Measurements from ENCODE around the gene SORCS2.

The SORCS2 gene

GRCh38 chr4:7540654-7541413 is 348.5 kb downstream of the SORCS2 start:
- no peaks in the 10 kb centered on the region for H3K27me3 ChIP-seq (replicated peaks; ENCODE audit: control insufficient read depth, insufficient read depth, low read length)
- no peak for DNase-seq (ENCODE audit: extremely low read depth, insufficient read length)
- no peak for TF ChIP-seq CTCF (IDR thresholded peaks at IDR 0.05; ENCODE audit: insufficient read depth, low read length, poor library complexity, severe bottlenecking)
- H3K36me3 ChIP-seq (ENCODE audit: control insufficient read depth, insufficient read depth, low read length) = no peaks in the 10 kb centered on the region
- H3K4me3 ChIP-seq (replicated peaks; ENCODE audit: low read depth, low read length) = no peak overlapping the region

GRCh38 chr4:7541414-7541810 is 349.1 kb downstream of the SORCS2 start:
- H3K27me3 ChIP-seq (replicated peaks; ENCODE audit: control insufficient read depth, insufficient read depth, low read length) = no peaks in the 10 kb centered on the region
- DNase-seq (ENCODE audit: extremely low read depth, insufficient read length) = no peak
- no peak overlapping the region for H3K4me3 ChIP-seq (replicated peaks; ENCODE audit: low read depth, low read length)
- no peak for TF ChIP-seq CTCF (IDR thresholded peaks at IDR 0.05; ENCODE audit: insufficient read depth, low read length, poor library complexity, severe bottlenecking)
- H3K36me3 ChIP-seq (ENCODE audit: control insufficient read depth, insufficient read depth, low read length) = no peaks in the 10 kb centered on the region

GRCh38 chr4:7542781-7543180 is 350.4 kb downstream of the SORCS2 start:
- no peaks in the 10 kb centered on the region for H3K36me3 ChIP-seq (ENCODE audit: control insufficient read depth, insufficient read depth, low read length)
- no peaks in the 10 kb centered on the region; the same call in 1 of the 2 replicates for H3K27me3 ChIP-seq (replicated peaks; ENCODE audit: control insufficient read depth, insufficient read depth, low read length)
- DNase-seq (ENCODE audit: extremely low read depth, insufficient read length) = no peak
- H3K4me3 ChIP-seq (replicated peaks; ENCODE audit: low read depth, low read length) = no peak overlapping the region
- TF ChIP-seq CTCF (IDR thresholded peaks at IDR 0.05; ENCODE audit: insufficient read depth, low read length, poor library complexity, severe bottlenecking) = no peak

GRCh38 chr4:7546152-7546808 is 353.9 kb downstream of the SORCS2 start:
- H3K27me3 ChIP-seq (replicated peaks; ENCODE audit: control insufficient read depth, insufficient read depth, low read length) = no peaks in the 10 kb centered on the region; the same call in 1 of the 2 replicates
- H3K4me3 ChIP-seq (replicated peaks; ENCODE audit: low read depth, low read length) = no peak overlapping the region
- TF ChIP-seq CTCF (IDR thresholded peaks at IDR 0.05; ENCODE audit: insufficient read depth, low read length, poor library complexity, severe bottlenecking) = no peak
- no peaks in the 10 kb centered on the region for H3K36me3 ChIP-seq (ENCODE audit: control insufficient read depth, insufficient read depth, low read length)
- no peak for DNase-seq (ENCODE audit: extremely low read depth, insufficient read length)

GRCh38 chr4:7546809-7547367 is 354.6 kb downstream of the SORCS2 start:
- DNase-seq (ENCODE audit: extremely low read depth, insufficient read length) = no peak
- H3K36me3 ChIP-seq (ENCODE audit: control insufficient read depth, insufficient read depth, low read length) = no peaks in the 10 kb centered on the region
- no peak for TF ChIP-seq CTCF (IDR thresholded peaks at IDR 0.05; ENCODE audit: insufficient read depth, low read length, poor library complexity, severe bottlenecking)
- H3K27me3 ChIP-seq (replicated peaks; ENCODE audit: control insufficient read depth, insufficient read depth, low read length) = no peaks in the 10 kb centered on the region; the same call in 1 of the 2 replicates
- no peak overlapping the region for H3K4me3 ChIP-seq (replicated peaks; ENCODE audit: low read depth, low read length)

Data from GM06990 (cell line).